Measurements from ENCODE around the gene CFAP119.

CFAP119 gene

GRCh38 chr16:30747799-30748633 lies 13.8 kb downstream of the CFAP119 start, which contains the start of gene PHKG2:
PHKG2 (plus strand) TSS chr16:30748425; CDS start chr16:30748821, 396 bp downstream.
- H3K9me3 Mint-ChIP-seq = no peaks in the 10 kb centered on the region
- peak within 1 kb of the TSS; percentile 98 for H3K27ac Mint-ChIP-seq
- peak within 1 kb of the TSS; percentile 98 for H3K4me3 Mint-ChIP-seq
- no peak for TF ChIP-seq CTCF (IDR thresholded peaks at IDR 0.05)
- DNase-seq = peak; percentile 98
- peaks cover 17% of the 10 kb centered on the region for H3K36me3 Mint-ChIP-seq (ENCODE audit: low read depth)
- peaks cover 28% of the 10 kb centered on the region for H3K4me1 Mint-ChIP-seq
- no peaks in the 10 kb centered on the region for H3K27me3 Mint-ChIP-seq (ENCODE audit: low read depth, poor library complexity)

GRCh38 chr16:30747331-30747730 lies 14.5 kb downstream of the CFAP119 start:
- TF ChIP-seq CTCF (IDR thresholded peaks at IDR 0.05) = no peak
- no peak for DNase-seq
- no peaks in the 10 kb centered on the region for H3K9me3 Mint-ChIP-seq
- H3K4me1 Mint-ChIP-seq = peaks cover 28% of the 10 kb centered on the region
- no peaks in the 10 kb centered on the region for H3K27me3 Mint-ChIP-seq (ENCODE audit: low read depth, poor library complexity)
- H3K4me3 Mint-ChIP-seq = peak overlapping the region; percentile 98
- H3K36me3 Mint-ChIP-seq (ENCODE audit: low read depth) = peaks cover 19% of the 10 kb centered on the region
- H3K27ac Mint-ChIP-seq = peak overlapping the region; percentile 46

GRCh38 chr16:30746638-30747175 lies 15.2 kb downstream of the CFAP119 start:
- DNase-seq = no peak
- Mint-ChIP-seq H3K4me1 (peaks cover 28% of the 10 kb centered on the region), H3K9me3 (no peaks in the 10 kb centered on the region), H3K4me3 (no peak overlapping the region), H3K27ac (no peak overlapping the region), H3K27me3 (ENCODE audit: low read depth, poor library complexity) (no peaks in the 10 kb centered on the region), H3K36me3 (ENCODE audit: low read depth) (peaks cover 25% of the 10 kb centered on the region)
- no peak for TF ChIP-seq CTCF (IDR thresholded peaks at IDR 0.05)

- no peak for DNase-seq
- H3K4me1 Mint-ChIP-seq = peaks cover 35% of the 10 kb centered on the region
- TF ChIP-seq CTCF (IDR thresholded peaks at IDR 0.05) = no peak
- H3K27me3 Mint-ChIP-seq (ENCODE audit: low read depth, poor library complexity) = no peaks in the 10 kb centered on the region
- H3K27ac Mint-ChIP-seq = no peak overlapping the region
- no peaks in the 10 kb centered on the region for H3K9me3 Mint-ChIP-seq
- H3K4me3 Mint-ChIP-seq = no peak overlapping the region
- H3K36me3 Mint-ChIP-seq (ENCODE audit: low read depth) = peaks cover 31% of the 10 kb centered on the region
Observed at GRCh38 chr16:30745082-30745481, 16.8 kb downstream of the CFAP119 start.

- no peak for DNase-seq
- Mint-ChIP-seq H3K4me3 (no peak overlapping the region), H3K27ac (no peak overlapping the region), H3K36me3 (ENCODE audit: low read depth) (peaks cover 32% of the 10 kb centered on the region), H3K27me3 (ENCODE audit: low read depth, poor library complexity) (no peaks in the 10 kb centered on the region), H3K4me1 (peaks cover 27% of the 10 kb centered on the region), H3K9me3 (no peaks in the 10 kb centered on the region)
- TF ChIP-seq CTCF (IDR thresholded peaks at IDR 0.05) = no peak
Observed at GRCh38 chr16:30744183-30744582, 17.7 kb downstream of the CFAP119 start.

Data from nephron progenitor cell (in vitro differentiated cells).